ENCODE data around the gene RAPGEF2.

GRCh38 chr4:159190651-159191050 is 87.8 kb downstream of the RAPGEF2 start:
- TF ChIP-seq CTCF (IDR thresholded peaks at IDR 0.05; ENCODE audit: extremely low read depth in 1 of 2, insufficient read depth in 1 of 2, low read depth in 1 of 2, low read length in 2 of 2) (no peak), EZH2 (IDR thresholded peaks at IDR 0.05; ENCODE audit: borderline replicate concordance, low read depth, low read length, severe bottlenecking) (no peak), POLR2A (IDR thresholded peaks at IDR 0.05; ENCODE audit: low read depth, low read length) (no peak), POLR2AphosphoS5 (IDR thresholded peaks at IDR 0.05; ENCODE audit: insufficient read depth, low read depth, low read length) (no peak), MYC (IDR thresholded peaks at IDR 0.05; ENCODE audit: low read depth, low read length) (no peak), MAX (IDR thresholded peaks at IDR 0.05; ENCODE audit: insufficient read depth, insufficient read length) (no peak)
